HG02885 (cell line): ENCODE measurements around the gene THSD4.

Experiments
- ATAC-seq: cut with Tn5 transposase; IDR thresholded peaks from one replicate; pipeline ENCODE4 v1.9.1; 2021; ENCODE audit warnings: mild to moderate bottlenecking; ENCODE audit not compliant: unreplicated experiment, poor library complexity

THSD4 gene

GRCh38 chr15:71276336-71276665 lies 161.0 kb downstream of the THSD4 start:
- ATAC-seq: no peak

- ATAC-seq: no peak
Observed at GRCh38 chr15:71278989-71279756, 163.9 kb downstream of the THSD4 start.

GRCh38 chr15:71279757-71280141 lies 164.5 kb downstream of the THSD4 start:
- no peak for ATAC-seq

GRCh38 chr15:71280206-71280605 lies 164.9 kb downstream of the THSD4 start:
- ATAC-seq: no peak

- ATAC-seq: no peak
Observed at GRCh38 chr15:71281256-71281655, 166.0 kb downstream of the THSD4 start.

- ATAC-seq: no peak
Observed at GRCh38 chr15:71282076-71282475, 166.8 kb downstream of the THSD4 start.

GRCh38 chr15:71288348-71288955 lies 173.2 kb downstream of the THSD4 start:
- ATAC-seq: no peak

- no peak for ATAC-seq
Observed at GRCh38 chr15:71290002-71290401, 174.7 kb downstream of the THSD4 start.

- no peak for ATAC-seq
Observed at GRCh38 chr15:71290881-71291635, 175.8 kb downstream of the THSD4 start.

- ATAC-seq: no peak
Observed at GRCh38 chr15:71291723-71292122, 176.5 kb downstream of the THSD4 start.

GRCh38 chr15:71293723-71294122 lies 178.5 kb downstream of the THSD4 start:
- ATAC-seq: no peak

GRCh38 chr15:71294251-71294910 lies 179.1 kb downstream of the THSD4 start:
- no peak for ATAC-seq

- no peak for ATAC-seq
Observed at GRCh38 chr15:71294911-71295602, 179.8 kb downstream of the THSD4 start.

- no peak for ATAC-seq
Observed at GRCh38 chr15:71295603-71296314, 180.5 kb downstream of the THSD4 start.

GRCh38 chr15:71296315-71296679 lies 181.0 kb downstream of the THSD4 start:
- ATAC-seq: no peak

- no peak for ATAC-seq
Observed at GRCh38 chr15:71301958-71302621, 186.8 kb downstream of the THSD4 start.

GRCh38 chr15:71302861-71303410 lies 187.7 kb downstream of the THSD4 start:
- no peak for ATAC-seq

GRCh38 chr15:71303977-71304376 lies 188.7 kb downstream of the THSD4 start:
- ATAC-seq: no peak

- ATAC-seq: no peak
Observed at GRCh38 chr15:71304681-71305080, 189.4 kb downstream of the THSD4 start.
